Activated CD8-positive, alpha-beta memory T cell treated with anti-CD3 and anti-CD28 coated beads for 36 hours (primary cell): ENCODE data around the gene LRRC8C. TPM values are rescaled to one million over a fixed set of nuclear protein-coding genes. Genes with fewer than 3 reads are reported as not detected.

Experiments used
- CTCF ChIA-PET: fragments of 350-600 bp; sonication (Branson Sonifier 250); formaldehyde crosslinking; loops from one replicate; lab custom pipeline; 2021; ENCODE audit warnings: antibody characterized with exemption; lab: Charles Lee
- POLR2A ChIA-PET: fragments of 350-600 bp; sonication (Branson Sonifier 250); formaldehyde crosslinking; loops from one replicate; lab custom pipeline; 2021; ENCODE audit warnings: antibody characterized with exemption; lab: Charles Lee
- total RNA-seq, 2 experiments: library from RNA; stranded (reverse); gene quantifications; one replicate each; pipeline ENCODE4 v1.2.3, GENCODE V29; 2021

The LRRC8C gene
- total RNA-seq, 2 experiments from 2014 or later, result 50.5 to 55.2 TPM

DNA sequence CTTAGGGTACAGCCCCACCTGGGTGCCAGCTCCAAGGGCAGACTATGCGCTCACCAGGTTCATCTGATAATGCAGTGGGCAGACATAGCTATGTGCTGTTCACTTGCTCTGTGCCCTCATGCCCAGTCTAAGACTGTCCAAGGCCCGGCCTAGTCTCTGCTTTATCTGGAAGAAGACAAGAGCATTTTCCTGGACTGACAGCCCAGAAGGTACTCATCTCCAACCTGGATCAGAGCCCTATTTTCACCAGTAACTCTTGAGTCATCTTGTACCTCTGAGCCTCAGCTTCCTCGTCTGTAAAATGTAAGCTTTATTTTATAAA lies 28.5 kb upstream of the LRRC8C start:
- ChIA-PET POLR2A (interaction anchor here (0.8 to 1.9 kb wide), 8 partner anchors 25 to 159 kb away, joined by 3 to 11 read pairs (median 4); partner anchors contain the start of gene LRRC8B), CTCF (interaction anchor here (0.9 to 5.5 kb wide), 6 partner anchors 10 to 158 kb away, joined by 3 to 21 read pairs (median 4); no protein-coding TSS in a partner anchor)

DNA sequence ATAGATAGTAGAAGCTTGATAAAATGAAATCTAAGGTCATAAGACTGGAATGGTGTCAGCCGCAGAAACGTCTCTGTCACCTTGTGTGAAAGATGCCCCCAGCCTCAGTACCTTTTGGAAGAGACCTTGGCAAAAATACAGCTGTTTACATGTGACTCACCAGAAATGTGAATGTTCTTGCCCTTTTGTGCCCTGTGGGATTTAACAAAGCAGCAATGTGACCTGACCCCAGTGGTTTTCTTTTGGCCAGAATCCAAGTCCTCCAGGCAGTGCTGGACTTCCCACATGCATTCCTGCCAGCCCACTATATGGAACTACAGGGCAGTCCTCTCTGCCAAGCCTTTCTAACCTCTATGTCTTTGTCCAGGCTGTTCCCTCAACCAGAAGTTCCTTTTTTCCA lies 27.2 kb upstream of the LRRC8C start:
- ChIA-PET POLR2A (no interaction called here), CTCF (interaction anchor here (1.0 to 5.5 kb wide), 3 partner anchors 122 to 157 kb away, joined by 3 to 21 read pairs (median 12); no protein-coding TSS in a partner anchor)

DNA sequence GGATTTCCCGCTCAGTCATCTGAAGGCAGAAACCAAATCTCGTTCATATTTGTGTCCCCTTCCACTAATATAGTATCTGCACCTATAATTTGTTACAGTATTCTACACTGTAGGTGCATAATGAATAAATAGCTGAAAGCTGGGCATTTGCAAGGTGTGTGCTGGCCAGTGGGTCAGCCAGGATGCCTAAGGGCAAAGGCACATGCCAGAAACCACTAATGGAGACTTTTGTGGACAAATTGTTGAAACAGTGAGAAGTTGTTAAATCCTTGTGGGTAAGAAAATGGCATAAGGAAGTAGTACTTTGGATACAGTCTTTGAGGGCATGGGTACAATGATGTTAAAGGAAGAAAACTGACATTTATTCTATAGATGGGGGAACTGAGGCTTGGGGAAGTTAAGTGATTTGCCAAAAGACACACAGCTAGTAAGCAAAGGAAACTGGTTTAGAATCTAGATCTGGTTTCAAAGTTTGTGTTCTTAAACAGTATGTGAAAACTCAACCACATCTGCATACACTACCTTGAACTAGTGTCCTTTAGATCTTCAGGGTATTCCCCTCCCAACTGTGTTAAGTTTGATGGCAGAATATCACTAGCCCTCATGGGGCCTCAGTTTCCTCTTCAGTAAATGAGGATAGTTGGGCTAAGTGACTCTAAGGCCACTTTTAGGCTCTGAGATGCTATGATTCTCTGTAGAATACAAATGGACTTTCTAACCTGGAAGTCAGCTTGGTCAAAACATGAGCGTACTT lies 26.5 kb upstream of the LRRC8C start:
- POLR2A ChIA-PET, result no interaction called here

DNA sequence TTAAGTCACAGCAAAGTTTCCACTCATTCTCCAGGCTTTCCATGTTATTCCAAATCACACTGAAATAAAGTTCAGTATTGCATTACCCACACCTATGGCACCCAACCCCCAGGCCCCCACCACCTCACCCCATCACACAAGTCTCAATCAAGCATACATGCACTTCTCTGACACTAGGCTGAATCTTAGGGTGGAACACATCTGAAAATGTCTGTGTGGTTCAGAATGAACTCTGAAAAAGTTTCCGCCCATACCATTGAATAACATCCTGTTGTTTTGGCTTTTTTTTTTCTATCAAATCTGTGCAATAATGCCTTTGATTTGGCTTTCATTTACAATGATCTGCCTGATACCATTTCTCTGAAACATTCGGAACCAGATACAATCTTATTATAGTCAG lies 25.8 kb upstream of the LRRC8C start:
- ChIA-PET POLR2A (interaction anchor here (0.7 to 2.7 kb wide), 4 partner anchors 16 to 117 kb away, joined by 3 to 8 read pairs (median 6); no protein-coding TSS in a partner anchor), CTCF (interaction anchor here (1.7 to 5.5 kb wide), 2 partner anchors 152 to 156 kb away, joined by 4 to 21 read pairs; no protein-coding TSS in a partner anchor)

More for the DNA sequence above, 26.5 kb upstream of the LRRC8C start:
- CTCF ChIA-PET, result interaction anchor here (5.5 kb wide), 1 partner anchor 156 kb away, joined by 21 read pairs; no protein-coding TSS in a partner anchor

DNA sequence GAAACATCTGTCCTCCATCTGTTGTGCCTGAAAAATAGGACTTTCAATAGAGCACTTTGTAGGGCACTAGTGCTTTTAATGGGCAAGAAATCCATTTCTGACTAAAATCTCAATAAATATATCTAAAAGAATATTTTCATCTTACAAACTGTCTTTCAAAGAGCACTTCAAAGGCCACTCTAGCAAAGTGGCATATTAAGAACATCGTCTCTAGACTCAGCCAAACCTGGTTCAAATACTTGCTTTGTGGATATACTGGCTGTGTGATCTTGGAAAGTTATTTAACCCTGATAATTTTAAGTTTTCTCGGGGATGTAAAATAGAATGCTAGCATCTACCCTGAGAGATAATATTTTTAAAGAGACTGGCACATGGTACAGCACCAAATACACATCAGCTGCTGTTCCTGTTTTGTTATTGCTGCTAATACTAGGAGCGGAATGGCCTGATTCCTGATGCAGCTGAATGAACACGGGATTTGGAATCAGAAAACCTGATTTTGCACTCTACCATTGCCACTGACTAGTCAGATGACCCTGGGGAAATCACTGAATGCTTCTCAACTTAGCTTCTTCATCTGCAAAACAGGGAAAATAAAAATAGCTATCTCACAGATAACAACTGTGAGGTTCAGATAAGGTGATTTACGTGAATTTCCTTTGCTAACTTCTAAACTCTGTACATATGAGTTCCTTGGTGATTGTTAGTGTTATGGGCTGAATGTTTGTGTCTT lies 25.2 kb upstream of the LRRC8C start:
- ChIA-PET POLR2A (interaction anchor here (0.7 to 2.7 kb wide), 9 partner anchors 15 to 150 kb away, joined by 3 to 11 read pairs (median 6); partner anchors contain the start of gene LRRC8B), CTCF (interaction anchor here (0.8 to 5.5 kb wide), 7 partner anchors 18 to 155 kb away, joined by 3 to 21 read pairs (median 4); partner anchors contain the start of gene LRRC8C)

DNA sequence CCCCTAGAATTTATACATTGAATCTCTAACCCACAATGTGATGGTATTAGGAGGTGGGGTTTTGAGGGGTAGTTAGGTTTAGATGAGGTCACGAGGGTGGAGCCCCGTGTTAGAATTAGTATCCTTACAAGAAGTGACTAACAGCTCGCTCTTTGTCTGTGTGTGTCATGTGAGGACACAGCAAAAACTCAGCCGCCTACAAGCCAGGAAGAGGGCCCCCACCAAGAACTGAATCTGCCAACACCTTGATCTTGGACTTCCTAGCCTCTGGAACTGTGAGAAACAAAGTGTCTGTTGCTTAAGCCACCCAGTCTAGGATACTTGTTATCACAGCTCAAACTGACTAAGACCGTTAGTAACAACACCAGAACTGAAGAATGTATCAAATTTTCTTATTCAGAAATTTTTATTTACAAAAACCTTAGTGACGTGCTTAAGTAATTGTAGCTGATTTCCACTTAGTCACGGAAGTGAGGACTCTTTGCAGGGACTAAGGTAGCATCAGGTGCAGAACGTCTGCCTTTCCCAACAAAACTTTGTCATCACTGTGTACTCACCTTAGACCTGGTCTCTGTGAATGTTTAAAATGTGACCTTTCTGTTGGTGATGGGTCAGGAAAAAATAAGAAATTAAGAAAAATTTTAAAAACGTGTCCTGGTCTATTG lies 24.5 kb upstream of the LRRC8C start:
- POLR2A ChIA-PET, result interaction anchor here (0.9 to 2.7 kb wide), 10 partner anchors 14 to 149 kb away, joined by 3 to 11 read pairs (median 6); partner anchors contain the start of gene LRRC8B

DNA sequence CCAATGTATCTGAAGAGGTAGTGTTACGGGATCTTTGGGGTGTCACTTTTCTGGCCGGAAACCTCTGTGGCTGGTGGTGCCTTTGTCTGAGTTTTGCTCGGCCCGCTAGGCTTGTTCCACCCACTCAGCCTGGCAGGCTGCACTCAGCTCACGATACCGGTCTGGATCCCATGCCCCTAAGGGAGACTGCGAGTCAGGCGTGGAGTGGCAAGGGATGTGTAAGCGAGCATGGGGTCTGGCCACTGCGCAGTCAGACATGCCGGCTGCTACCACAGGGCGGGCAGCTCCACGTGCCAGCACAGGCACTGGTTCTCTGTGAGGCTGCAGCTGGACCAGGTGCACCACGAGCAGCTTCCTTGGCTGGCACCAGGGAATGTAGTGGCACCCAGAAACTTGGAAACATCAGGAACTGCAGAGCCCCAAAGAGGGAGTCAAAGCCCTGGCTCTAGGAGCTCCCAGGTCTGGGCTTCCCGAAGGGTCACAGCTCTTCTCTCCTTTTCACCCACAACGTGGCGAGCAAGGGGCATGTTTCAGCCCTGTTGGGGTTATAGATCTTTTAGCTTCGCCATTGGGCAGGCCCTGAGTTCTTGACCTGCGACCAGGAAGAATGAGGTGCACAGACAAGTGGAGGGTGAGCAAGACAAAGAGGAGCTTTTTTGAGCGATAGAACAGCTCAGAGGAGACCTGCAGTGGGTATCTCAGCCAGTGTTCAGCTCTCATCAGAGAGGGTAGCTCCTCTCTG lies 23.8 kb upstream of the LRRC8C start:
- ChIA-PET POLR2A (interaction anchor here (0.6 to 2.7 kb wide), 8 partner anchors 9 to 110 kb away, joined by 3 to 11 read pairs (median 8); partner anchors contain the start of gene LRRC8B), CTCF (interaction anchor here (0.7 to 4.8 kb wide), 7 partner anchors 10 to 172 kb away, joined by 3 to 21 read pairs (median 4); partner anchors contain the start of gene LRRC8C)

More for the DNA sequence above, 24.5 kb upstream of the LRRC8C start:
- CTCF ChIA-PET, result interaction anchor here (0.8 to 4.8 kb wide), 8 partner anchors 11 to 173 kb away, joined by 3 to 21 read pairs (median 4); partner anchors contain the start of gene LRRC8C

DNA sequence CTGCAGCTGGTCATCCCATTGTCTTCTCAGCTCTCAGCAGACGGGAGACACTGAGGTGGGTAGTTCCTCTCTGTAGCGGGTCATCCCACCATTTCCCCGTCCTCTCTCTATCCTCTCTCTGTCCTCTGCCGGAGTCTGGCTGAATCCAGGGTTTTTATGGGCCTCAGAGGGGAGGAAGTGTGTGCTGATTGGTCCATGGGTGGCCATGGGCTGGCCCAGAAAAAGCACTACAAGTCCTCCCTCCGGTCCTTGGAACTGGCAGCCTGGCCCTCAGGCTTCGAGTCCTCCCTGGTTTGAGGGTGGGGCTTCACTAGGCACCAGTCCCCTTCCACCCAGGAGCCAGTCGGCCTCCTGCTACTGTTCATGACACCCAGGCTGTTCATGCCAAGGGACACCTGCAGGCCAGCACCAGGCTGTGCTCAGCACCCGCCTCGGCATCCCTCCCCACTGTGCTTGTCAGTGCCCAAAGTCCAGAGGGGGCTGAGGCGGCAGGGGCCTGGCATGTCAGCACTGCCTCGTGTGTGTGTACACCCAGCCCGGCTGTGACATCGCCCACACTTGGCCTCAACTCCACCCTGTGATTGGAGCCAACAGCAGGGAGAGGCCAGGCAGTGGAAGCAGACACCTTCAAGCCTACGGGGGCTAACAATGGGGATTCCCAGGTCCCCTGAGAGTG lies 23.0 kb upstream of the LRRC8C start:
- POLR2A ChIA-PET, result interaction anchor here (0.6 to 2.7 kb wide), 6 partner anchors 10 to 109 kb away, joined by 3 to 10 read pairs (median 8); no protein-coding TSS in a partner anchor
- CTCF ChIA-PET, result interaction anchor here (0.7 to 4.8 kb wide), 6 partner anchors 8 to 172 kb away, joined by 3 to 21 read pairs (median 6); partner anchors contain the start of gene LRRC8C

DNA sequence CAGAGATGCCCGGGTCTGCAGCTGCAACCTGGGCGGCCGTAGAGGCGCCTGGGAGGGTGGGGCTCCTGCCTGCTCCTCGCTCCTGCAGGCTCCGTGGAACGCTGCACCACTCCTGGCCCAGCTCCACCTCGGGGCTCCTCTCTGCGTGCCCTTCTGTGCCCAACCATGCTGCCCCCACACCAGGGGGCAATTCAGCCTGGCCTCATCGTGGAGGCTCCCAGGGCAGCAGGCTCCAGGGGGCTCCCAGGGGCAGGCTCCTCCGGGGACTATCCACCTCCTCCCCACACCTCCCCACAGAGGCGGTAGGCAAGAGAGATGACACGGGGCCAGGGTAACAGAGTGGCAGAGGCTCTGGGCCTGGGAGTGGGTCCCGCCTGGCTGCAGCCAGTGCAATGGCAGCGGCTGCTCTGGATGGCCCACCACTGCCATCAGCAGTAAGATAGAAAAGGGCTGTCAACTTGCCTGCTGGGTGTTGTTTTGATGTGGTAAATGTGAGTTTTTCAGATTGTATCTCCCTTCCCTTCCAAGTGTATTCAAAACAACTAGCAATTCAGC lies 22.4 kb upstream of the LRRC8C start:
- ChIA-PET CTCF (interaction anchor here (1.0 to 4.8 kb wide), 4 partner anchors 9 to 145 kb away, joined by 5 to 21 read pairs (median 6); partner anchors contain the start of gene LRRC8C), POLR2A (interaction anchor here (1.2 to 1.4 kb wide), 2 partner anchors 17 to 234 kb away, joined by 4 to 5 read pairs; no protein-coding TSS in a partner anchor)

DNA sequence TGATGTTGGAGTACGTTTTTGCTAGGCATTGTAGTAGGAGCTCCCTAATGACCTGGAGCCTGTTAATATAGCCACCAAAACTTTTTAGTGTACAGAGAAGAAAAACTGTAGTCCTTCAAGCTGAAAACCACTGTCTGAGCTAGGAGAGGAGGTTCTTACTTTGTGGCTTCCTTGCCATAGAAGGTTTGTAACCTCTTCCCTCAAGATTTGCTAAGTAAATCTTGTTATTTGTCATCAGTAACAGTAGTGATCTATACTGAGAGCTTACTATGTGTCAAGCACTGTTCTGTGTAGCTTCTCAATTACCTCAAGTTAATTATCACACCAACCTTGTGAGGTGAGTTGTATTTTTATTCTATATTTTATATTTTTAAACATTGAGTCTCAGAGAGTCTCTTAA lies 21.2 kb upstream of the LRRC8C start:
- POLR2A ChIA-PET, result interaction anchor here (0.7 to 1.6 kb wide), 10 partner anchors 9 to 232 kb away, joined by 3 to 10 read pairs (median 4); partner anchors contain the start of gene LRRC8C
- CTCF ChIA-PET, result interaction anchor here (0.7 to 4.8 kb wide), 11 partner anchors 8 to 579 kb away, joined by 3 to 21 read pairs (median 4); partner anchors contain the start of gene LRRC8C

DNA sequence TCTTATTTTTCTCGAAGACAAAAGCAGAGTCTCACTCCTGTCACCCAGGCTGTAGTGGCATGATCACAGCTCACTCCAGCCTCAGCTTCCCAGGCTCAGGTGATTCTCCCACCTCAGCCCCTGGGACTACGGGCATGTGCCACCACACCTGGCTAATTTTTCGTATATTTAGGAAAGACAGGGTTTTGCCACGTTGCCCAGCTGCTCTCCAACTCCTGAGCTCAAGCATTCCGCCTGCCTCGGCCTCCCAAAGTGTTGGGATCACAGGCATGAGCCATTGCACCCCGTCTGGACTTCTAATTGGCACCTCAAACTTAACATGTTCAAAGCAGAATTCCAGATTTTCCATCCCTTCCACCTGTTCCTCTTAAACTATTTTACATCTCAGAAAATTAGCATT lies 19.0 kb upstream of the LRRC8C start:
- ChIA-PET CTCF (interaction anchor here (0.7 kb wide), 2 partner anchors 149 to 152 kb away, joined by 3 read pairs; no protein-coding TSS in a partner anchor), POLR2A (no interaction called here)

DNA sequence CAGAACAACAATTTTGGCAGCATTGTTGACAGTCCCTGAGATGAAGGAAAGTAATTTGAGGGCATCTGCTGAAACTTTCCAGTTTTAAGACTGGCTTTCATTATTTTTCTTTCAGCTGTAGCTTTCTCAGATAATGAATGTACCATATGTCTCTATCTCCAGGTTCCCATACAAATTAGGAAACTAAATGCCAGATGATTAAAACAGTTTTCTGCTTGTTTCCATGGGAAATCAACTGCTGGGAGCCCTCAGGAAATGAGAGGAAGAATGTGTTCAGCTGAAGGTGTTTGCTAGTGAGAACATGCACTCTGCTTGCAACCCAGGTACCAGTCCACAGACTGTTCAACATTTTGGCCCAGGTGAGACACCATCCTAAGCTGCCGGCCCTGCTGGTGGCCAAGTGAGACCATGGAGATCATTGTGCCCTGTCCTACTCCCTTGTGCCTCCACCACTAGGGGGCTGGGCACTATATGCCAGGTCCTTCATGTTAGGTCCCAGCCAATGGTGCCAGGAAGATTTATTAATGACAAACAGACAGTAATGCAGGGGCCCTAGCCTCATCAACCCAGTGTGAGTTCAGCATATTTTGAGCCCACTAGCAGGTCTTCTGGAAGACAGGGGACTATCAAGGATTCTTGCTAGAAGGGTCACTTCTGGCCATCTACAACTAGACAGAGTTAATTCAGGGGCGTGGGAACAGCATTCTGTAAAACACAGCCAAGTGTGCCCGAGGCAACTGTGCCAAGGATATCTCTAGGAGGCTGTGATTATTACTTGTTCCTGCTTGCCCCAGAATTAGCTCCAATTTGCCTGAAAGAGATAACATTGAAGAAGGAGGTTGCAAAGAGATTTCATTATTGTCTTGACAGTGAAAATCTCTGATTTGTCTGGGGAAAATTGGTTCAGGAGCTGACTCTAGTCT lies 17.0 kb upstream of the LRRC8C start:
- ChIA-PET CTCF (no interaction called here), POLR2A (interaction anchor here (0.5 kb wide), 1 partner anchor 165 kb away, joined by 4 read pairs; no protein-coding TSS in a partner anchor)

DNA sequence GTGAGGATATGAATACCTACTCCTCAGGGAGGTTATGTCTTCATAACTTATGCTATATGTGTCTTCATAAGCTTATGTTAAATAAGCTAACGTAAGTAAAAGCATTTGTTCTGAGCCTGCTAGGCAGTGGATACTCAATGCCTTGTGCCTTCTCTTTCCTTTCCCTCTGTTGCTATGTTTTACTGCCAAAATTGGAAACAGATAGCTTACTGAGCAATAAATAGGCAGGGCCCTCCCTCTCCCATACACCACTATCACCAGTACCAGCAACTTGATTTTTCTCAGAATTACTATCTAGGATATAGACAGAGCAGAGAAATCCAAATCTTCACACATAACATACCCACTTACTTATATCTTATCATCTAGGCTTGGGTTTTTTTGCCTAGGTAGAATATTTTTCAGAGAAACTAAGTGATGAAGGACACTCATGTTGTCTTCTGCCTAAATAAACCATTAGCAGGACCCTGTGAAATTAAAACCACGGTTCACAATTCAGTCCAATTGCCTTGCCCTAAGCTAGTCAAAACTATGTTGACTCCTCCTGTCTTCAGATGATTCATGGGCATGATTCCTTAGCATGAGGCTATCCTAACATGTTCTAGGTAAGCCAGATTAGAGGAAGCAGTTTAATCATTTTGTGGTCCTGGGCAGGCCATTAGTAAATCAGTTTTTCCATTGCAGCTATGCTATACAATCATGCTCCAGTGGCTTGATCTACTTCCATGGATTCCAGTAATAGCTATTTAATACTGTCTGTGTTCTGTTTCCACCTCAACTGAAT lies 15.9 kb upstream of the LRRC8C start:
- POLR2A ChIA-PET, result interaction anchor here (1.0 kb wide), 1 partner anchor 15 kb away, joined by 3 read pairs; no protein-coding TSS in a partner anchor
- CTCF ChIA-PET, result interaction anchor here (0.8 kb wide), 1 partner anchor 124 kb away, joined by 3 read pairs; no protein-coding TSS in a partner anchor

DNA sequence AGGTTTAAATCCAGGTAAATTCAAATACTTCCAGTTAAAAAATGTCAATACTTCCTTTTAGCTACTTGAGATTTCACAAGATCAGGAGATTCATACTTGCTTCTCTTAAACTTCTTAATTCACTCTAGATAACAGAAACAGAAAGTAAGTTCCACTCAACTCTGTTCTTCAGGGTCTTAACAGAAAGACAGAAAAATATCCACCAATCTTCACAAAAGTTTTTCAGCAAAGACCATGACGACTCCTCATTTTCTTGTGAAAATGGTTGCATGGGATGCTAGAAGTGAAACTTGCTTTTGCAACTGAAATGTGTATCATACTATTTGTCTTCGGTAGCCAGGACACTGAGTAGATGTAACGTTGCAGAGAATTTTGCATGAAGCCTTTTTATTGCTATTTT lies 12.3 kb upstream of the LRRC8C start:
- POLR2A ChIA-PET, result no interaction called here

More for the DNA sequence above, 12.3 kb upstream of the LRRC8C start:
- CTCF ChIA-PET, result interaction anchor here (0.7 kb wide), 2 partner anchors 19 to 25 kb away, joined by 3 read pairs; no protein-coding TSS in a partner anchor
